Measurements from ENCODE around the gene RNF217.

Gene RNF217

GRCh38 chr6:125082908-125083683 is 120.9 kb downstream of the RNF217 start:
- Histone ChIP-seq H3K4me1 (ENCODE audit: control insufficient read depth in 2 of 2, insufficient read depth in 1 of 2, low read depth in 1 of 2, low read length in 2 of 2) (peaks cover 3 to 4% of the 10 kb centered on the region in 2 donors), H3K36me3 (replicated peaks in 1 of 2; ENCODE audit: control insufficient read depth in 2 of 2, insufficient read depth in 2 of 2, low read length in 2 of 2) (peaks cover 0 to 5% of the 10 kb centered on the region in 2 donors), H3K27ac (replicated peaks; ENCODE audit: low read length) (no peak overlapping the region), H2AFZ (ENCODE audit: low read length) (no peak overlapping the region), H3K23ac (ENCODE audit: low read depth, low read length, poor library complexity) (no peak overlapping the region), H3K4ac (ENCODE audit: low read length) (no peak overlapping the region), H2BK15ac (ENCODE audit: low read length) (no peak overlapping the region), H4K8ac (ENCODE audit: low read depth, low read length) (no peak overlapping the region), H3K79me1 (ENCODE audit: low read depth, low read length) (no peaks in the 10 kb centered on the region), H3K9ac (ENCODE audit: low read depth, low read length, poor library complexity) (no peak overlapping the region), H3K18ac (ENCODE audit: low read length) (no peak overlapping the region), H3K14ac (ENCODE audit: low read length) (no peak overlapping the region), H2BK5ac (ENCODE audit: low read length) (no peak overlapping the region), H2BK12ac (ENCODE audit: low read length) (no peak overlapping the region), H4K91ac (ENCODE audit: low read depth, low read length, poor library complexity) (no peak overlapping the region), H2BK120ac (ENCODE audit: low read depth, low read length) (no peak overlapping the region), H3K4me3 (ENCODE audit: low read length in 2 of 2) (no peak overlapping the region), H2AK5ac (ENCODE audit: low read depth, low read length) (no peak overlapping the region), H3K9me3 (replicated peaks in 1 of 2; ENCODE audit: control insufficient read depth in 2 of 2, insufficient read depth in 1 of 2, low read depth in 1 of 2, low read length in 2 of 2) (no peaks in the 10 kb centered on the region), H3K4me2 (ENCODE audit: insufficient read depth, low read length, poor library complexity, severe bottlenecking) (no peak overlapping the region), H3K27me3 (ENCODE audit: control insufficient read depth in 3 of 3, insufficient read depth in 3 of 3, low read depth in 1 of 3, low read length in 3 of 3) (no peaks in the 10 kb centered on the region)
- no peak for DNase-seq (ENCODE audit: low spot score)
- 100% methylated on average over 2 of the region's 8 CpGs; no CpG with 5 or more reads in 1 of the 2 donors for WGBS, 2 donors (ENCODE audit: extremely low coverage in 2 of 2, insufficient read length in 2 of 2, insufficient replicate concordance in 1 of 2)

- DNase-seq (ENCODE audit: low spot score), result no peak
- Histone ChIP-seq H4K91ac (ENCODE audit: low read depth, low read length, poor library complexity) (no peak overlapping the region), H3K4me3 (ENCODE audit: low read length in 2 of 2) (no peak overlapping the region), H3K79me1 (ENCODE audit: low read depth, low read length) (no peaks in the 10 kb centered on the region), H3K18ac (ENCODE audit: low read length) (no peak overlapping the region), H3K14ac (ENCODE audit: low read length) (no peak overlapping the region), H3K4me1 (ENCODE audit: control insufficient read depth in 2 of 2, insufficient read depth in 1 of 2, low read depth in 1 of 2, low read length in 2 of 2) (peaks cover 3 to 4% of the 10 kb centered on the region in 2 donors), H3K27me3 (ENCODE audit: control insufficient read depth in 3 of 3, insufficient read depth in 3 of 3, low read depth in 1 of 3, low read length in 3 of 3) (no peaks in the 10 kb centered on the region), H2BK12ac (ENCODE audit: low read length) (no peak overlapping the region), H2AFZ (ENCODE audit: low read length) (no peak overlapping the region), H3K23ac (ENCODE audit: low read depth, low read length, poor library complexity) (no peak overlapping the region), H3K27ac (replicated peaks; ENCODE audit: low read length) (no peak overlapping the region), H3K9me3 (replicated peaks in 1 of 2; ENCODE audit: control insufficient read depth in 2 of 2, insufficient read depth in 1 of 2, low read depth in 1 of 2, low read length in 2 of 2) (no peaks in the 10 kb centered on the region), H3K4ac (ENCODE audit: low read length) (no peak overlapping the region), H3K9ac (ENCODE audit: low read depth, low read length, poor library complexity) (no peak overlapping the region), H2AK5ac (ENCODE audit: low read depth, low read length) (no peak overlapping the region), H3K4me2 (ENCODE audit: insufficient read depth, low read length, poor library complexity, severe bottlenecking) (no peak overlapping the region), H2BK120ac (ENCODE audit: low read depth, low read length) (no peak overlapping the region), H4K8ac (ENCODE audit: low read depth, low read length) (no peak overlapping the region), H3K36me3 (replicated peaks in 1 of 2; ENCODE audit: control insufficient read depth in 2 of 2, insufficient read depth in 2 of 2, low read length in 2 of 2) (peaks cover 0 to 5% of the 10 kb centered on the region in 2 donors), H2BK15ac (ENCODE audit: low read length) (no peak overlapping the region), H2BK5ac (ENCODE audit: low read length) (no peak overlapping the region)
- WGBS, 2 donors (ENCODE audit: extremely low coverage in 2 of 2, insufficient read length in 2 of 2, insufficient replicate concordance in 1 of 2), result no CpG with 5 or more reads among the region's 2 CpGs
Observed at GRCh38 chr6:125083684-125083990, 121.4 kb downstream of the RNF217 start.

GRCh38 chr6:125086716-125087115 is 124.5 kb downstream of the RNF217 start:
- H3K36me3 ChIP-seq (replicated peaks in 1 of 2; ENCODE audit: control insufficient read depth in 2 of 2, insufficient read depth in 2 of 2, low read length in 2 of 2), result peaks cover 0 to 5% of the 10 kb centered on the region in 2 donors
- H2AFZ ChIP-seq (ENCODE audit: low read length), result no peak overlapping the region
- no peak overlapping the region for H2BK15ac ChIP-seq (ENCODE audit: low read length)
- H2BK12ac ChIP-seq (ENCODE audit: low read length), result no peak overlapping the region
- no peak overlapping the region for H3K27ac ChIP-seq (replicated peaks; ENCODE audit: low read length)
- no peak overlapping the region for H3K18ac ChIP-seq (ENCODE audit: low read length)
- no peaks in the 10 kb centered on the region for H3K79me1 ChIP-seq (ENCODE audit: low read depth, low read length)
- H3K23ac ChIP-seq (ENCODE audit: low read depth, low read length, poor library complexity), result no peak overlapping the region
- no peak overlapping the region for H3K4ac ChIP-seq (ENCODE audit: low read length)
- no peak overlapping the region for H3K4me2 ChIP-seq (ENCODE audit: insufficient read depth, low read length, poor library complexity, severe bottlenecking)
- H3K14ac ChIP-seq (ENCODE audit: low read length), result no peak overlapping the region
- H3K27me3 ChIP-seq (ENCODE audit: control insufficient read depth in 3 of 3, insufficient read depth in 3 of 3, low read depth in 1 of 3, low read length in 3 of 3), result no peaks in the 10 kb centered on the region
- H3K9ac ChIP-seq (ENCODE audit: low read depth, low read length, poor library complexity), result no peak overlapping the region
- no peak overlapping the region for H4K8ac ChIP-seq (ENCODE audit: low read depth, low read length)
- no peak overlapping the region for H2BK120ac ChIP-seq (ENCODE audit: low read depth, low read length)
- peaks cover 3 to 4% of the 10 kb centered on the region in 2 donors for H3K4me1 ChIP-seq (ENCODE audit: control insufficient read depth in 2 of 2, insufficient read depth in 1 of 2, low read depth in 1 of 2, low read length in 2 of 2)
- DNase-seq (ENCODE audit: low spot score), result no peak
- no peak overlapping the region for H2BK5ac ChIP-seq (ENCODE audit: low read length)
- H4K91ac ChIP-seq (ENCODE audit: low read depth, low read length, poor library complexity), result no peak overlapping the region
- H3K9me3 ChIP-seq (replicated peaks in 1 of 2; ENCODE audit: control insufficient read depth in 2 of 2, insufficient read depth in 1 of 2, low read depth in 1 of 2, low read length in 2 of 2), result no peaks in the 10 kb centered on the region
- H2AK5ac ChIP-seq (ENCODE audit: low read depth, low read length), result no peak overlapping the region
- H3K4me3 ChIP-seq (ENCODE audit: low read length in 2 of 2), result no peak overlapping the region

- no peak overlapping the region for H2BK12ac ChIP-seq (ENCODE audit: low read length)
- no peak overlapping the region for H3K14ac ChIP-seq (ENCODE audit: low read length)
- no peak overlapping the region for H3K9ac ChIP-seq (ENCODE audit: low read depth, low read length, poor library complexity)
- no peak overlapping the region for H2AK5ac ChIP-seq (ENCODE audit: low read depth, low read length)
- no peak overlapping the region for H3K4me3 ChIP-seq (ENCODE audit: low read length in 2 of 2)
- H2BK15ac ChIP-seq (ENCODE audit: low read length), result no peak overlapping the region
- no peaks in the 10 kb centered on the region for H3K9me3 ChIP-seq (replicated peaks in 1 of 2; ENCODE audit: control insufficient read depth in 2 of 2, insufficient read depth in 1 of 2, low read depth in 1 of 2, low read length in 2 of 2)
- H4K8ac ChIP-seq (ENCODE audit: low read depth, low read length), result no peak overlapping the region
- H3K27me3 ChIP-seq (ENCODE audit: control insufficient read depth in 3 of 3, insufficient read depth in 3 of 3, low read depth in 1 of 3, low read length in 3 of 3), result no peaks in the 10 kb centered on the region
- no peak for DNase-seq (ENCODE audit: low spot score)
- H3K23ac ChIP-seq (ENCODE audit: low read depth, low read length, poor library complexity), result no peak overlapping the region
- no peak overlapping the region for H3K27ac ChIP-seq (replicated peaks; ENCODE audit: low read length)
- H4K91ac ChIP-seq (ENCODE audit: low read depth, low read length, poor library complexity), result no peak overlapping the region
- H3K4me2 ChIP-seq (ENCODE audit: insufficient read depth, low read length, poor library complexity, severe bottlenecking), result no peak overlapping the region
- no peak overlapping the region for H2BK5ac ChIP-seq (ENCODE audit: low read length)
- H3K18ac ChIP-seq (ENCODE audit: low read length), result no peak overlapping the region
- H2BK120ac ChIP-seq (ENCODE audit: low read depth, low read length), result no peak overlapping the region
- H3K4ac ChIP-seq (ENCODE audit: low read length), result no peak overlapping the region
- no peaks in the 10 kb centered on the region for H3K36me3 ChIP-seq (replicated peaks in 1 of 2; ENCODE audit: control insufficient read depth in 2 of 2, insufficient read depth in 2 of 2, low read length in 2 of 2)
- WGBS, 2 donors (ENCODE audit: extremely low coverage in 2 of 2, insufficient read length in 2 of 2, insufficient replicate concordance in 1 of 2), result no CpG with 5 or more reads among the region's 5 CpGs
- peaks cover 3 to 4% of the 10 kb centered on the region in 2 donors for H3K4me1 ChIP-seq (ENCODE audit: control insufficient read depth in 2 of 2, insufficient read depth in 1 of 2, low read depth in 1 of 2, low read length in 2 of 2)
- H2AFZ ChIP-seq (ENCODE audit: low read length), result no peak overlapping the region
- no peaks in the 10 kb centered on the region for H3K79me1 ChIP-seq (ENCODE audit: low read depth, low read length)
Observed at GRCh38 chr6:125088963-125089362, 126.7 kb downstream of the RNF217 start.

Measured in neuronal stem cell (in vitro differentiated cells).